Islet precursor cell (in vitro differentiated cells): Measurements from ENCODE around the gene RIN3.
A peak's percentile ranks its signal among the peaks of the same experiment; 100 is the strongest.
"Not testable (repeated sequence)": the region's sequence is repeated elsewhere in the genome, so short reads cannot be mapped to it uniquely, and the experiment has no call there.

Experiments used
- DNase-seq: peaks from one replicate; pipeline ENCODE4 v3.0.0-alpha.2; 2018

Gene RIN3

GRCh38 chr14:92630367-92630766 lies 116.8 kb downstream of the RIN3 start:
- DNase-seq = no peak

GRCh38 chr14:92631098-92631497 lies 117.5 kb downstream of the RIN3 start:
- DNase-seq = no peak

- no peak for DNase-seq
Observed at GRCh38 chr14:92632546-92633273, 119.1 kb downstream of the RIN3 start.

GRCh38 chr14:92633274-92633616 lies 119.7 kb downstream of the RIN3 start:
- no peak for DNase-seq

GRCh38 chr14:92633724-92634123 lies 120.1 kb downstream of the RIN3 start:
- DNase-seq = no peak

GRCh38 chr14:92635031-92635430 lies 121.5 kb downstream of the RIN3 start:
- no peak for DNase-seq

GRCh38 chr14:92635896-92636295 lies 122.3 kb downstream of the RIN3 start:
- no peak for DNase-seq

- DNase-seq = no peak
Observed at GRCh38 chr14:92637228-92637627, 123.6 kb downstream of the RIN3 start.

GRCh38 chr14:92637864-92638263 lies 124.3 kb downstream of the RIN3 start:
- no peak for DNase-seq

GRCh38 chr14:92638266-92638665 lies 124.7 kb downstream of the RIN3 start:
- DNase-seq = no peak

- no peak for DNase-seq
Observed at GRCh38 chr14:92638904-92639303, 125.3 kb downstream of the RIN3 start.

- DNase-seq = not testable (repeated sequence)
Observed at GRCh38 chr14:92639472-92640117, 126.0 kb downstream of the RIN3 start.

- DNase-seq = no peak
Observed at GRCh38 chr14:92641306-92641705, 127.7 kb downstream of the RIN3 start.

- peak; percentile 80 for DNase-seq
Observed at GRCh38 chr14:92644171-92644969, 130.8 kb downstream of the RIN3 start.

GRCh38 chr14:92644970-92645515 lies 131.5 kb downstream of the RIN3 start:
- DNase-seq = no peak

GRCh38 chr14:92645841-92646478 lies 132.4 kb downstream of the RIN3 start:
- no peak for DNase-seq

GRCh38 chr14:92646952-92647796 lies 133.6 kb downstream of the RIN3 start:
- DNase-seq = no peak

- DNase-seq = no peak
Observed at GRCh38 chr14:92647797-92648279, 134.3 kb downstream of the RIN3 start.

GRCh38 chr14:92649066-92649465 lies 135.5 kb downstream of the RIN3 start:
- no peak for DNase-seq

GRCh38 chr14:92649934-92650545 lies 136.5 kb downstream of the RIN3 start:
- no peak for DNase-seq

- DNase-seq = no peak
Observed at GRCh38 chr14:92650581-92651105, 137.1 kb downstream of the RIN3 start.
